HG02884 (cell line): ENCODE measurements around the gene APOC3.

ENCODE experiments used
- ATAC-seq: cut with Tn5 transposase; IDR thresholded peaks from one replicate; pipeline ENCODE4 v1.9.1; 2021; ENCODE audit warnings: mild to moderate bottlenecking, moderate library complexity; ENCODE audit not compliant: unreplicated experiment

The APOC3 gene

DNA sequence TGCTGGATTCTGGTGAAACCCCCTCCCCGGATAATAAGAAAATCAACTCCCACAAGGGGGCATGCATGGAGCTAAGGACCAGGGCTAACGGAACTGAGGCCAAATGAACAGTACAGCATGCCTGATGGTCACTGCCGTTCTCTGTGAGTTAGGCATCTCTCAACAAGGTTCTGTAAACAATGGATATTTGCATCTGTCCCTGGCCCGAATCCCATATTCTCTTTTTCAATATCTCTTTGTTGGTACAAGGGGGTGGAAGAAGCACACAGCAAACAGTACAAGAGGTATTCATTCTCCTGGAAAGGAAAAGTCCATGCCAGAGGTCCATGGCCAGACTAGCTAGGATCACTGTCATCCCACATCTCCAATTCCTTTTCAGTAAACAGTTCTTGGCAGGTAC, 39.9 kb downstream of the APOC3 start:
- no peak for ATAC-seq

DNA sequence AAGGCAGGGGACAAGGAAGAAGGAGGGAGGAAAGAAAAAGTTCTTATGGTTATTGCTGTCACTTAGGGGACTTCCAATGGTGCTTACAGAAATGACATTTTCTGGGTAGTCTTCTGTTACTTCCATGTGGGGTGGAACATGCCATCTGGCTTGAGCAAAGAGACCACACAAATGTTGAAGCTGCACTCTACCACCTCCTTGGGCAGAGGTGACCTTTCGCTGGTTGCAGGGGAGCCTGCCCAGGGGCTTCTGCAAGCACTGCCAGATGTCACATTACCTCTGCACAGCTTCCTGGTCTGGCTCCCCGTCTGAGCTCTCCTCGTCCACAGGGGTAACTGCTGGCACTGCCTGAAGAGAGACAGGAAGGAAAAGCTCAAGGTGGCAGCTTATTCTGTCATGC, 40.3 kb downstream of the APOC3 start:
- no peak for ATAC-seq

DNA sequence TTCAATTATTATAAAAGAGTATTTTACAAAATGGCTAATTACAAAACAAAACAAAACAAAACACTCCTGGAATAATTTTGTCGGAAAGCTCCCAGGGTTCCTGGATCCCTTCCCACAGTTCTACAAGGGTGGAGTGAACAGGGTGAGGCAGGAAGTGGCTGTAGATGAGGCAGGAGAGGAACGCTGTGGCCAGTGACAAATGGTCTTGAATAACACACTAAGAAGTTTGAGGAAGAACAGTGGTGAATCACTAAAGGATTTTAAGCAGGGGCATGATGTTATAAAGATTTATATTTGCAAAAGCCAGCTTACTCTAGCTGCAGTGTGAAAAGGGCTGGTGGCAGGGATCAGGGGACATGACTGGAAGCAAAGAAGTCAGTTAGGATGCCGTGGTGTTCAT, 41.5 kb downstream of the APOC3 start:
- ATAC-seq: no peak

- no peak for ATAC-seq
Observed at GRCh38 chr11:116873381-116873780, 43.7 kb downstream of the APOC3 start.

DNA sequence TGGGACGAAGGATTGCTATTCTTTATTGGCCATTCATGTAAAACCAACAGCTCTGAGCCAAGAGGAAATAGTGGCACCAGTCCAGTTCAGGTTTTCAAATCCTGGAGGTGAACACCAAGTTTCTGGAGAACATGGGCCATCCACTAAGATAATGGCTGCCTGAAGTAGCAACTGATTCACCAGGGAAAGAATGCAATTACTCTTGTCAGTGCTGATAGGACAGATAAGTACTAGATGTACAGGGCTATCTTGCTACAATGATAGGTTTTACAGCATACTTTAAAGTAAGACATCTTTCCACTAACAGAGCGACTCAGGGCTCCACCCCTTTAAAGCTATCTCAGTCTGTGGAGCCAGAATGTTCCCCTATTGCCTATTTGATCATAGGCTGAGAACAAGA, 44.5 kb downstream of the APOC3 start:
- no peak for ATAC-seq

- no peak for ATAC-seq
Observed at GRCh38 chr11:116875194-116875593, 45.5 kb downstream of the APOC3 start.

DNA sequence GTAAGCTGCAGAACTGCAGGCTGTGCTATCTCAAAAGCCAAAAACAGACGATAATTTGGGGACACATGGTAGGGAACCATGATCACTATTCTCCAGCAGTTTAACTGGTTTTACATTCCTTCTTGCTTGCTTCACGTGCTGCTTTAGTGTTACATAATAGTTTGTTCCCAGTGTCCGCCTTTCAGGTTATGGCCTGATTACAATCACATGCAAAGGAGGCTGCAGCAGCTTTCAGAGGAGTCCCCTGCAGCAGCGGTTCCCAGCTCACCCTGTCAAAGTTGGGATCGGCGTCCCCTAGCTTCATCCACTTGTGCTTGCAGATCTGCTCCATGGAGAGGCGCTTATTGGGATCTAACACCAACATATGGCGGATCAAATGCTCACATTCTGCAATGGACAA, 46.9 kb downstream of the APOC3 start:
- ATAC-seq: no peak

- ATAC-seq: no peak
Observed at GRCh38 chr11:116879800-116880625, 50.3 kb downstream of the APOC3 start.

DNA sequence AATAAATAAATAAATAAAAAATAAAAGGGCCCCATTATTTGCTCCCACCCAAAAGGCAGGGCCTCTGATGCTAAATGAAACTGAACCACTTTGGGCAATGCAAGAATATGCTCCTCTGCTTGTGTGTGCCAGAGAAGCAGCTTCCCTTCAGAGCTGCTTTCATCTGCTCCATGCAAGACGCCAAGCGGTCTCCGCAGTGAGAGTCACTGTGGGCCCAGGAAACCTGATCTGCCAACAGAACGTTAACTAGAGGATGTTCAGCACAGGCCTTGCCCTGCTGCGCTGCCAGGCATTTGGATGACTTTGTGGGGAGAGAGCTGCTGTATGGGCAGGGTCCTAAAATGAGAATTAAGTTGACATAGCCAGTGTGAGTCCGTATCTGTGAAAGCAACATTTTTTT, 51.4 kb downstream of the APOC3 start:
- ATAC-seq: no peak

DNA sequence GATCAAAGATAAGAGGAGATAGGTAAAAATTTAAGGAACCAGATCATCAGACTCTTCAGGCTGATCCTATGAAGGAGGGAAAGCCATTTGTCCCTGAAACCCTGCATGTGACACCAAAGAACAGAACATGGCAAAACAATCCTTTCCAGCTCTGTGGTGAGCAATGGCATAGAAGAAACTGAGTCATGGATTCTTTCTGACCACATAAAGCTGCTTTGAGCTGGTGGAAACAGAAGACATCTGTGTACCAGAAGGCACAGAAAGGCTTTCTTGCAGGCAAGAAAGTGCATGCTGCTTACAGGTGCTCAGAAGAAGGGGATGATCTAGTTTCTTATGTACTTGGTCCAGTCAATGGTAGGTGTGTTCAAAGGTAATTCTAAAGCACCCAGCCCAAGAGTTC, 52.7 kb downstream of the APOC3 start:
- no peak for ATAC-seq
